ENCODE measurements around the gene MARCHF10.

Gene MARCHF10

DNA sequence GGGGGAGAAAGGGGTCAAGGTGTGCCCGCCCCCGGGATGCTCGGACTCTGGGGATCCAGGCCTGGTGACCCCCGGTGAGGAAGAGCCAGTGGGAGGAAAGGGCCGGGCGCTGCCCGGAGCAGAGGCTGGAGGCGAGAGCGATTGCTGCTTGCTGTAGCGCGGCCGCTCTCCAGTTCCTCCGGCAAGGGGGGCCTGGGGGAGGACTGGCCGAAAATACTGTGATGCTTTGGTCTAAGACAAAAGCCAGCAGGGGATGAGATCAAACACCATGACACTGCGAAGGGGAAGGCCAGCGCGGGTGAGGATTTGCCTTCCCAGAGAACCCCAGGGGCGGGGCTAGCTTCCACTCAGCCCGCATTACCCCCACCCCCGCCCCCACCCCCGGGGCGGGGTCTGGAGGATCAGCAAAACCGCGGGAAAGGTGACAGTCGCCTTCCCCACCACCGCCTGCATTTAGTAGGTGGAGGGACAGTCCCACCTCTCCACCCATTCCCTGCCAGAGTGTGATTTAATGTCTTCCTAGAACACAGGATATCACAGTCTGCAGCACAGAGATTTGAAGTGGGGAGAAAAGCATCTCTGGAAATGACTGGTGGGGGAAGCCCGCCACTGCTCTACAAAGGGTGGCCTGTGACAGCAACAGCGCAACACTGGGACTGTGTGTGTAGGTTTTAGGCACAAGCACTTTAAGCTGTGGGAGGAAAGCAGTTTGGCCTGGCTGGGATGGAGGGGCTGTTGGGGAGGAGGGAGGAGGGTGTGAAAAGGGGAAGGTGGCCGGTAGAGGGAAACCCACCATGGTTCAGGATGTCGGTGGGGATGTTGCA, 154.9 kb downstream of the MARCHF10 start:
- peak; percentile 78 for DNase-seq (ENCODE audit: extremely low read depth, insufficient read length)
- no peaks in the 10 kb centered on the region for H3K27me3 ChIP-seq (replicated peaks; ENCODE audit: control insufficient read depth, insufficient read depth, low read length)
- no peaks in the 10 kb centered on the region for H3K36me3 ChIP-seq (ENCODE audit: control insufficient read depth, insufficient read depth, low read length)
- H3K4me3 ChIP-seq (replicated peaks; ENCODE audit: low read depth, low read length), result peak overlapping the region; percentile 61
- TF ChIP-seq, protein P1, sequence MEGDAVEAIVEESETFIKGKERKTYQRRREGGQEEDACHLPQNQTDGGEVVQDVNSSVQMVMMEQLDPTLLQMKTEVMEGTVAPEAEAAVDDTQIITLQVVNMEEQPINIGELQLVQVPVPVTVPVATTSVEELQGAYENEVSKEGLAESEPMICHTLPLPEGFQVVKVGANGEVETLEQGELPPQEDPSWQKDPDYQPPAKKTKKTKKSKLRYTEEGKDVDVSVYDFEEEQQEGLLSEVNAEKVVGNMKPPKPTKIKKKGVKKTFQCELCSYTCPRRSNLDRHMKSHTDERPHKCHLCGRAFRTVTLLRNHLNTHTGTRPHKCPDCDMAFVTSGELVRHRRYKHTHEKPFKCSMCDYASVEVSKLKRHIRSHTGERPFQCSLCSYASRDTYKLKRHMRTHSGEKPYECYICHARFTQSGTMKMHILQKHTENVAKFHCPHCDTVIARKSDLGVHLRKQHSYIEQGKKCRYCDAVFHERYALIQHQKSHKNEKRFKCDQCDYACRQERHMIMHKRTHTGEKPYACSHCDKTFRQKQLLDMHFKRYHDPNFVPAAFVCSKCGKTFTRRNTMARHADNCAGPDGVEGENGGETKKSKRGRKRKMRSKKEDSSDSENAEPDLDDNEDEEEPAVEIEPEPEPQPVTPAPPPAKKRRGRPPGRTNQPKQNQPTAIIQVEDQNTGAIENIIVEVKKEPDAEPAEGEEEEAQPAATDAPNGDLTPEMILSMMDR (IDR thresholded peaks at IDR 0.05; ENCODE audit: insufficient read depth, low read length, poor library complexity, severe bottlenecking), result no peak

DNA sequence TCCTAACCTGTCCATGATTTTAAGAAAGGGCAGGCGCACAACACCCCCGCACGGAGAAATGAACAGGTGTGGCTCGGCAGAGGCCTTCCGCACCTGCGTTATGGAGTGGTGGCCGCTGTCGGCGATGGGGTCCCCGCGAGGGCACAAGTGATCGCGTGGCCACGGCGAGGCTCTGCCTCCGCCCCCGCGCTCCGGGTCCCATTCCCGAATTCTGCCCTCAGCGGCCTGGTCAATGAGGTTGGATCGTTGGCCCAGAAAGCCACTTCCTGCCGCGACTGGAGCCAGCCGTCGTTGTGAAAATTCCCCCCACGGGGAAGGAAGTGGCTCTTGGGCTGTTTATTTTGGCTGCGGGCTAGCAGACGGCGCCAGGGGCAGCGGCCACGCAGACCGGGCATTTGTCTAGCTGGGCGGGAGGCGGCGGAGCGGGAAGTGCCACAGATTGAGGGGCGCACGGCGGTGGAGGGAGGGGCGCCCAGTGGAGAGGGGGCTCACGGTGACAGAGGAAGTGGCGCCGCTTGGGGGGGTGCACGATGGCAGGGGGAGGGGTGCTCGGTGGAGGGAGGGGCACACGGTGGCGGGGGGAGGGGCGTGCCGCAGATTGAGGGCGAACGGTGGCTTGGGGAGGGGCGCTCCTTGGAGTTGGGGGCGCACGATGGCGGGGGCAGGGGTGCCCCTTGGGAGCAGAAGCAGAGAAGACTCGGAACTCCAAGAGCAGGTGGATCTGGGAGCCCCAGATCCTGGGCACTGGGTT, 155.7 kb downstream of the MARCHF10 start:
- DNase-seq (ENCODE audit: extremely low read depth, insufficient read length), result peak; percentile 61
- no peaks in the 10 kb centered on the region for H3K27me3 ChIP-seq (replicated peaks; ENCODE audit: control insufficient read depth, insufficient read depth, low read length)
- peak overlapping the region; percentile 61 for H3K4me3 ChIP-seq (replicated peaks; ENCODE audit: low read depth, low read length)
- TF ChIP-seq, protein P1 (IDR thresholded peaks at IDR 0.05; ENCODE audit: insufficient read depth, low read length, poor library complexity, severe bottlenecking), result no peak
- no peaks in the 10 kb centered on the region for H3K36me3 ChIP-seq (ENCODE audit: control insufficient read depth, insufficient read depth, low read length)
